RPMI7951 (cell line): ENCODE measurements around the gene CDH23. TPM values are rescaled to one million over a fixed set of nuclear protein-coding genes. Genes with fewer than 3 reads are reported as not detected.

ENCODE experiments used
- DNase-seq: peaks from one replicate; pipeline ENCODE4 v3.0.0-alpha.2; 2012; ENCODE audit warnings: low read depth
- total RNA-seq: library from RNA; depleted of rRNA; stranded (reverse); fragments of >200 nt; shearing (Covaris generic); gene quantifications from 2 replicates; pipeline ENCODE4 v1.2.3, GENCODE V29; 2014

CDH23 gene
- total RNA-seq, 1 experiment from 2014 or later = not detected

DNA sequence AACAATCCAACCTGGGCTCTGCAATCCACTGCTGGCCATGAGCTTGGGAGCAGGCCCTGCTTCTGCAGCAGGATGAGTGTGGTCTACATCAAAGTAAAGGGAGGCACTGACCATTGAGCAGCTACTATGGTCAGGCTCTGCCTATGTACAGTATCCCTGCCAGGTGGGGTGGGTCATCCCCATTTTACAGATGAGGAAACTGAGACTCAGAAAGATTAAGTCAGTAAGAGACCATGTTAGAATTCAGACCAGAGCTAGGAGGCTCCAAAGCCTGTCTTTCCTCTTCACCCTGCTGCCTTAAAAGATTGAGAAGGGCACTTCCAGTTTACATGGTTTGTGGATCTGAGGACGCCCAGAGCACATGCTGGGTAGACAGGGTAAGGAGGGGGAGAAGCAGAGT is 27.1 kb upstream of the CDH23 start:
- DNase-seq = no peak

DNA sequence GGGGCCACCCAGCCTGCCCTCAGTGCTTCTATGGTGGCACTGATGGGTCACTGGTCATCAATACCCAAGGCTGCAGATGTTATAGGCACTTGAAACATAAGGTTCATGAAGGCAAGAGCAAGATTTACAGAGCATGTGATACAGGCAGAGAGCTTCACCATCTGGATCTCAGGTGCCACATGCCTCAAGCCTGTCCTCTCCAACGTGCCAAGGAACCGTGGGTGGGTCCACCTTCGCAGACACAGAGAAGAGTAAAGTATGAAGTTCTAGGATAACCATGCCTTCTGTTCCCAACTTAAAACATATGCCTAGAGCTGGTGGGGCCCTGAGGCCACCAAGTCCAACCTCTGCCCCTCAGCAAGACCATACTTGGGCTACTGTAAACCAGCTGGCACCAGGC is 26.7 kb upstream of the CDH23 start:
- DNase-seq = no peak

DNA sequence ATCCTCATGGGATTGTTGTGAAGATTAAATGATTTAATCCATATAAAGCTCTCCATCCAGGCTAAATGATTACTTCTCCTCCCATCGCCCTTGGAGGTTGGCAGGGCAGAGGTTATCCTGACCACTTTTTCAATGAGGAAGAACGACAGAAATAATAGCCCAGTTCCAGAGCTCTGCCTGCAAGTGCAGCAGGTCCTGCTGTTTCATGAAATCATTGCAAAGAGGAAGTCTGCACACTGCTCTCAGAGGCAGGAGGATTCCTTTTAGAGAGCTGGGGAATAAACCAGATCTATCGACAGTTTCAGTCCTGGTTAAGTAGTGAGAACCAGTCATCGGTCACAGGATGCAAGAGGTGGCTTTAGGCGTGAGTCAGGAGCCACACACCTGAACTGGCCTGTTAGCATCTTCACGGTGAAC is 25.0 kb upstream of the CDH23 start:
- no peak for DNase-seq

DNA sequence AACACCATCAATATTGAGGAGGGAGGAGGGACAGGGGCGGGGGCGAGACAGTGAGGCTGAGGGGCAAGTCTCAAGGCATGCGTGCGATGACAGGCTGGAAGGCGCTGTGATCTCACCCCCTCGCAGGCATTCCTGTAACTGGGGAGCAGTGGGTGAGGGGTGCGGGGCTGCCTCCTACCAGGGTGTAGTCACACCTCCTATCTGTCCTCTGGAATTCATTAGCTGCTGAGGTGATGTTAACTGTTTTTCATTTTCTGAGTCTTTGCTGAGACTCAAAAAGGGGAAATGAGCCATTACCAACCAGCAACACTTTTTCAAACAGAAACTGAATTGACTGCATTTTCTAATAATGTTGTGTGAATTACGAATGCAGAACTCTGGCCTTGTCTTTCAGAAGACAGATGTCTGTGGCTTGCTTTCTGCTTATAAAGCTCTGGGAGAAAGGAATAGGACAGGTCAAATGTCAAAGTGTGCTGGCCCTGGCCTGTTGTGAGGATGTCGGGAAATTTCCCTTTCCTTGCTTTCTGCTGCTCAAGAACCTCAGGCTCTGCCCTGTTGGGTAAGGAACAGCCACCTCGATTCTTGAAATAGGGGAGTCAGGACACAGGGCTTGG is 23.7 kb upstream of the CDH23 start:
- no peak for DNase-seq

DNA sequence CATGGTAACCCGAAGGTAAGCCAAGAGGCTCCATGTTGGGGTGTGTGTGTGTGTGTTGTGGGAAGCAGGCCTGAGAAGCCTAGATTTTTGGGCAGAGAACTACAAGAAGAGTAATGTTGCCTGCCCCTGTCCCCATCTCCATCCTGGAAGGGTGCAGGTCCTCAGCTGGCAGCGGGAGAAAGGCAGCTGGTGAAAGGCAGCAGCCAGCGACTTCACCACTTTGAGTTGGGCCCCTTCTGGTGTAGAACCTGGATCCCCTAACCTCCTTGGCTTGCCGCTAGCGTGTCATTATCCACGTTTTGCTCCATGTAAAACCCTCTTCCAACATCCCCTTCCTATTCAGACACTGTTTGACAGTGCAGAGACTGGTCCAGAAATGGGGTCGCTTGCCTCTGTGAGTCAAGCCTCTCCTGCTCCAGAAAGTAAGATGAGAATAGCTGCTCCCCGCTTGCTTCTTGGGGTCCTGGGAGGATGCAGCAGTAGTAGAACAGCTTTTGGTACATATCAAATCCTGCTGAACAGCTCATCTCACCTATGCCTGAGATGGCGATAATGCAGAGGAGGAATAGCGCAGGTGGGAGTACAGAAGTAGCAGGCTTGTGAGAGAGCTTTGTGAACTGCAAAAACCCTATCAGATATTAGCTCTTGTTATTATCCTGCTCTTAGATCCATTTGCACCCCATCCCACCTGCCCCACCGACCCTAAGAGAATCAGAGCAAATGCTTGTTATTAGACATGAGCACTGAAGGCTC is 22.1 kb upstream of the CDH23 start:
- no peak for DNase-seq

DNA sequence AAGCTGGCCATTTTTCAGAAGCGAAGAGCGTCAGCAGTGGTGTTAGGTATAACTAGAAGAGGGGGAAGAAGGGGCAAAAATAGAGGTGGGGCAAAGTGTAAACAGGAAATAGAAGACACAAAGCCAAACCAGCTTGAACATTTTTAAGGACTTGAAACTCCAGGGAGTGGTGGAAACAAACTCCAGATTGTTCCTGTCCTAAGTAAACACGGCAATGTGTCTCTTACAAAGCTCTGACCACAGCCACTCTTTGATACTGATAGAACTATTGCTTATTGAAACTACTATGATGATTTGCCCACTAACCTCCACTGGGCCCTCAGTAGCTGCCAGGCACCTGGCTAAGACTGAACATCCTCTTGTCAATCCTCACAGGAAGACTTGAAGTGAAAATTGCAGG is 20.8 kb upstream of the CDH23 start:
- DNase-seq = no peak

DNA sequence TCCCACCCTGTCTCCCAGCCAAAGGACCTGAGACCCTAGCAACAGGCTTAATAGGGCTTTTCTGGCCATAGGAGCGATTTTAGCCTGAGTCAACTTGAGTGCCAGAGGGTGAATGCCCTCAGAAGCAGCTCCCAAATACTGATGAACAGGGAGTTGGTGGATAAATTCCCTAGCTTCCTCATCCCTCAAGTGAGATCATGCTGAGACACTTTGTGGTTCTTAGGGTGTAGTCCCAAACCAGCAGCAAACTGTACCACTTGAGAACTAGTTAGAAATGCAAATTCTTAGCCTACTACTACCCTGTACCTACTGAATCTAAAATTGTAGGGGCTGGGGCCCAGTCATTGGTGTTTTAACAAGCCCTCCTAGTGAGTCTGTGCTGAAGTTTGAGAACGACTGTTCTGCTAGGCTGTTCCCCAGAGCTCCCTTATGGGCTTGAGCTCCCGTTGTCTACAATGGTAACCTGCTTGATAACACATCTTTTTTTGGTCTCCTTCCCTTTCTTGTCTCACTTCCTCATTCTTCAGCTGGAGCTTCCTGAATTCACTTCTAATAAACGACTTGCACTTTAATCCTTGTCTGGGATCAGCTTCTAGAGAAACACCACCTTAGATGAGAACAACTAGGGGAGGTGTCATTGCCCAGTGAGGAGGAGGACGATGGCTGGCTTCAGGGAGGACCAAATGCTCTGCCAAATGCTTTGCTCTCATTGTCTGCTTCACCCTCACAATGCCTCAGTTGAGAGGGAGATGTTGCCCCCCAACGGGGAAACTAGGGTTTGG is 18.2 kb upstream of the CDH23 start:
- DNase-seq = no peak

DNA sequence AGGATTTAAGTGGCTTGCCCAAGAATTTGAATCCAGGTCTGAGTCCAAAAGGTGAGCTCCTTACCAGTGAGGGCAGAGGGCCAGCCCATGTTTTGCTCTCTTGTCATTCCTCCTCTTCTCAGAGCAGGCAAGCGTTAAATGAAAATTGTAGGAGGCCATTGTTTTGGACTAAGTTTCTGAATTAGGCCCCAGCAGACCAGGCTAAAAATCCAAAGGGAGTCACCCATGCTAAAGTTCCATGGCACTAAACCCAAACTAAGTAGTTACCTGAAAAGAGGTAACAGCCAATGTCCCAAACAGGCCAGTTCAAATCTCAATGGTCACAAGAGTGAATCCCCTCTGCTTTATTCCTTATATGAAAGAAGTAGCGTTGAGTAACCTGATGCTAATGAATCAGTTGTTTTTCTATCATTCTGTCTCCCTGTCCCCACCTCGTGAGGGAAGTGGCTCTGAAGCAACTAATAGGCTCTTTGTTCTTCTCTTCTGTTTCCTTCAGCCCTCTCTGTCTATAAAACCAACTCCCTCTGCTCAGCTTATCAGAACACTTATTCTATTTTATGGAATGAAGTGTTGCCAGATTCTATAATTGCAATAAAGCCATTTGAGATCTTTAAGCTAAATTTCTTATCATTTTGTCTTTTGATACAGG is 17.5 kb upstream of the CDH23 start:
- DNase-seq = no peak

DNA sequence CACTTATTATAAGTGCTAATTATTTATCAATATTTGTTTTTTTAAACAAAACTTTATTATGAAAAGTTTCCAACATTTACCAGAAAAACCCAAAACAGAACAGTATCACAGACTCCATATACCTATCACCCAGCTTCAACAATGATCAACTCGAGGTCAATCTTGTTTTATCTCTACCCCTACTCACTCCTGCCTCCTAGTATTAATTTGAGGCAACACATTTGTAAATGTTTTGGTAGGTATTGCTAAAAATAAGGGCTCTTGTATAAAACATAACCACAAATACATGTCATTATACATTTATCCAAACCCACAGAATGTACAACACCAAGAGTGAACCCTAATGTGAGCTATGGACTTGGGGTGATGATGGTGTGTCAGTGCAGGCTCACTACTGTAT is 15.9 kb upstream of the CDH23 start:
- no peak for DNase-seq

DNA sequence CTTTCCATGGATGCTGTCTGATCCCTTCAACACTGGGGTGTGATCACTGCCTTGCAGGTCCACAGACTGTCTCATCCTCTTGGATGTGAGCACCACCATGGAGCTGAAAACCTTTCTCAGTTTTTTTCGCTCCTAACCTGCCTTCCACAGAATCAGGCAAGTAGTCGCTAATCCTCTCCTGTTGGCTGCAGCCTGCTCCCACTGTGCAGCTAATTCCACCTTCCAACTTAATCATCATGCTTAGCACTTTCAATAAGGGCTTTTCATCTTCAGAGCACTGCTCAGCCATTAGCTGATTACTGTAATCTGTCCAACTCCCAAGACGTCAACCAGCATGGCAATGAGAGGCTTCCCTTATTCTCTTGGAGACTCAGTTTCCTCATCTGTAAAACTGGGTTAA is 15.1 kb upstream of the CDH23 start:
- no peak for DNase-seq

DNA sequence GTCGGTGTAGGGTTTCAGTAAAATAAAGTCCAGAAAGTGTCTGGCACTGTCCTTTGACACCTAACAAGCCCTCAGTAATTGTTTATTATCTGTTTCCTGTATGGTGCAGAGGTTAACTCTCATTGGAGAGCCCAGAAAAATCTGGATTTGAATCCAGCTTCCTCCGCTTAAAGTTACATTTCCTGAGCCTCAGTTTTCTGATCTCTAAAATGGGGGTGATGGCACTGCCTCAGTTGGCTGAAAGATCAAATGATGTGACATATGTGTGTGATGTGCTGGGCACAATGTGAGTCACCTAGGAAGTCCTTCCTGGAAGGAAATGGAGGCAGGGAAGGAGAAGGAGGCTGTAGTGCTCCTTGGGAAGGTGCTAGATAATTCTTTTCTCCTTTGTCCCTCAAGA is 14.7 kb upstream of the CDH23 start:
- DNase-seq = no peak

DNA sequence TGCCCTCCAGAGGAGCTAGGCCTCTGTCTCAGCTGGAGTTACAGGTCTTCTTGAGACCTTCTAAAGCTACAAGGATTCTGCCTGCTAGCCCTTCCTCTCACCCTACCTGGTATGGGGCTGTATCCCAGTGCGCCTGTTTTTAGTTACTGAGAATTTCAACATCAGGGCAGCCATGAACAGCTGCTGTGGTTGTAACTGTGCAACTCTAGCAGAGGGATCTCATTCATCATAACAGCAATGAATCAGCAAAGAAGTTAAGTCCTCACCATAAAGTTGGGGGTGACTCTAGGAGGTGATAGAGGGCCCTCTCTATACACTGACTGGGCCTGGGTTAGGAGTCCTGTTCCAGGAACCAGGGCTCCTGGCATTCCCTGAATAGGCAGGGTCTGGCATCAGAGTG is 14.0 kb upstream of the CDH23 start:
- no peak for DNase-seq

DNA sequence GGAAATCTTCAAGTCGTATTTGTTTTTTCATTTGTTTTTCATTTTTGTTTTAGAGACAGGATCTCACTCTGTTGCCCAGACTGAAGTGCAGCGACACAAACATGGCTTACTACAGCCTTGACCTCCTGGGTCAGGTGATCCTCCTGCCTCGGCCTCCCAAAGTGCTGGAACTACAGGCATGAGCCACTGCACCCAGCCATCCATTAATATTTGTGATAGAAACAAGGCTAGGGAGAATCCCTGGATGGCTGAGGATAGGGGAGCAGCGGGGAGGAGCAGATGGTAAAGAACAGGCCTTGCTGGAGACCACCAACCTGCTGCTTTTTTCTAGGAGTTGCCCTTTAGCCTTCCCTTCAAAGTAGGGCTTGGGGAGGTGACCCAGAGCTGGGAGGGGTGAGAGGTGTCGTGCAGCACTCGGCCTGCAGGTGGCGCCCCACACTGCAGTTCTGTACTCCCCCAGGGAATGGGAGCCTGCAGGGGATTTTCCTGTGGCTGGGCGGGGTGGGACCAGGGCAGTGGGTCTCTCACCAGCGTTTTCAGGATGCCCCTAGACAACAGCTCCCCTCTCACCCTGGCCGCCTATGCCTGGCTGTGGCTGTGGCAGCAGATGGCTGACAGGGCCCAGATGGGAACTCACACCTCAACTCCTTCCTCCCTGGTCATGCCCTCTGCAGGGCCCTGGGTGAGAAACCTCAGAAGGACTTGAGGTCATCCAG is 12.6 kb upstream of the CDH23 start:
- peak; percentile 6 for DNase-seq

DNA sequence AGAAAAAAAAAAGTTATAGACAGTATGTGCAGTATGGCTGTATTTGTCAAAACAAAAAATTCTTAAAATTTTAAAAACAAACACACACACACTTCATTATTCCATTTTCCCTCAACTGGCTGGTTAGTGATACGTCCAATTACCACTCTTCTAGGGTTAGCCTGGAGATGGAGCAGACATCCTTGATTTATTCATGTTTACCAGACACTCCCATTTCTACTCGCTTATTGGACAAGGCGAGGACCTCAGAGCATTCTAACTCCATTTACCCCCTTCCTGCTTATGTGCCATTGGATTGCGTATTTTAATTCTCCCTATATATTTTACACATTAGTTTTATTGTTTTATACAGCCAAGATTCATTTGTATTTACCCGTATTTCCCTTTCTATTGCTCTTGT is 8.5 kb upstream of the CDH23 start:
- no peak for DNase-seq

DNA sequence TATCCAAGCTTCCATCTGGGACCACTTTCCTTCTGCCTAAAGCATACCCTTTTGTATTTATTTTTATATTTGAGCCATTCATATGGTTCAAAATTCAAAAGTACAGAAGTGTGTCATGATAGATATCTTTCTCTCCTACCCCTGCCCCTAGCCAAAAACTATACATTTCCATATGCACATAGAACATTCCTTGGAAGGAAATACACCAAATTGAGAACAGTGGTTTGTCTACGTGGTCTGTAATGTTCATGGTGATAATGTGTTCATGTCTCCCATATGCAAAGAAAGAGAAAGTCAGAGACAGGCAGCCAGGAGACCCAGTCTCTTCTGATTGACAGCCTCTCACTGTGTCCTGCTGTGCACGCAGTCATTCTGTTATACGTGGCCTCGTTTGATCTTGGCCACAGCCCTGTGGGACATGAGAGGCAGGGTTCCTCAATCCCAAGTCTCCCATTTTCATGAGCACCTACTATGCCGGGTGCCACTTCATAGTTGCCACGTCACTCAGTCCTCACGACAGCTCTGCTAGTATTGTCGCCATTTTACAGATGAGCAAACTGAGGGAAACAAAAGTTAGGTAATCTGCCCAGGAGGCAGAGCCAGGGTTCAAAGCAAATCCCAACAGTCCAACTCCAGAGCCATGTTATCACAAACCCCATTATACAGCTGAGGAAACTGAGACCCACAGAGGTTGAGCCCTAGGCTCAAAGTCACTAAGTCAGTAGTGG is 8.0 kb upstream of the CDH23 start:
- no peak for DNase-seq

DNA sequence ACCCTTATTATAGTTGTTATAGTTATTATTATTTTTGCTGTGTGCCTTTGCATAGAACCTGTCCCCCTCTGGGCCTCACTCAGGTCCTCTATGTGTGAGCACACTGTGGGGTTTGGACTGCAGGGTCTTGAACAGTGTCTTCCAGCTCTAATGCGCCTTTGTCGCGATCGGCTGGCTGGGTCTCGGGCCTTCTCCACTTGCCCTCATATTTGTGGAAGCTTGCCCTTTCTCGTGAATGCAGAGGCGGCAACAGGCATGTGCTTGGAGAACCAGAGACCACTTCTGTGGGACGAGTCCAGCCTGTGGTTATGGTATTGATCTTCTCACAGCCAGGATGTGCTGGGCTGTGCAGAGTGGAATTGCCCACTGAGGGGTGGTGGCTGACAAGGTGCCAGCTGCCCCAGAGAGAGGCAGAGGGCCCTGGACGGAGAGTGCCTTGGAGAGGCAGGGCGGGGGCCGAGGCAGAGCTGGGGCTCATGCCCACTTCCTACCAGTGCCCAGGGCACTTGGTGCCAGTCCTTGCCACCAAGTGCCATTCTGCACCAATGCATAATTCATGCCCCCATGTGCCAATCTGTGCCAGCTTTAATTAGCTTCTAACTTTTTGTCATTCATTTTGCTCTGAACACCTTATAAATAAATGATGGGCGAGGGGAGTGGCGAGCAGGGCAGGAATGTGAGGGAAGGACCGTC is 6.8 kb upstream of the CDH23 start:
- no peak for DNase-seq

DNA sequence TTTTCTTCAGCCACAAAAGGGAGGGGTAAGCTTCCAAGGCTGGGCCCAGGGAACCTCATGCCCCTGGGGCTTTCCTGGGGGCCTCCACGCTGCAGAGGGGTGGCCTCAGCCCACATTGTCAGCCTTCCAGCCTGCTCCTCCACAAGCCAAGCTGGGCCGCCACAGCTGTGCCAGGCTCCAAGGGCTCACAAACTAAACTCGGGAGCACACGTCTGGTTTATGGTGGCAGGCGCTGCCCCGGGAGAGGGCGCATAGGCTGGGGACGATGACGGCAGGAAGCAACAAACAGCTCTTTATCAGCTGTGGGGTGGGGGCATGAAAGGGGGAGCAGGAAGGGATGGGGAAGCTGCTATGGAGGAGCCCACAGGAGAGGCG is 6.3 kb upstream of the CDH23 start:
- no peak for DNase-seq

DNA sequence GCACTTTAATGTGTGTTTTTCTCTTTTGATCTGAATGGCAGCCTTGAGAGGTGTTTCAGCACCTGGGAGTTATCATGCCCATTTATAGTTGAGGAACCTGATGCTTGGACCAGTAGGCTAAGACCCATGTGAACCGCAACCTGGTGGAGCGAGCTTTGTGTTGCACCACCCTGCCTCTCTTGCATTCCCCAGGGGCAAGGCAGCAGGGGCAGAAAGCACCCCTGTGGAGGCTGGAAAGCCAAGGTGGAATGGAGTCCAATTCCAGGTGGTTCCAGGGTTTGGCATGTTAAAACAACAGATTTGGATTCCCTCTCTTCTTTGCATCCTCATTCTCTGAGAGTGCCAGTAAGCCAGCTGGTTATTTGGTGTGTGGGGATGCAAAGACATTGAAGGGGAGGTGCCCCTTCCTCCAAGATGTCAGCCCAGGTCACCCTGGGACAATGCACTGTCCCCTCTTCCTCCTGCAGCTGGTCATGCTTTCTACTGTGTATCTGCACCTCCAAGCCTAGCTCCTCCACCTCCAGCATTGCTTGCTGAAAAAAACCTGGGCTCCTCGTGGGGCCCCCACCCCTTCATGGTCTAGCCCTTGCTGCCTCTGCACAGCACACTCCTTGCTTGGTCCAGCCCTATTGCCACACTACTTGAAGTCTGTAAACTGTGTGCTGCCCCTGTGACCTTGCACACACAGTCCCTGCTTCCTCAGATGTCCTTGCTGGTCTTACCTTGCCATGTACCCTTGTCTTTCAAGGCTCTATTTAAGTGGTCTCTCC is 5.6 kb upstream of the CDH23 start:
- no peak for DNase-seq

DNA sequence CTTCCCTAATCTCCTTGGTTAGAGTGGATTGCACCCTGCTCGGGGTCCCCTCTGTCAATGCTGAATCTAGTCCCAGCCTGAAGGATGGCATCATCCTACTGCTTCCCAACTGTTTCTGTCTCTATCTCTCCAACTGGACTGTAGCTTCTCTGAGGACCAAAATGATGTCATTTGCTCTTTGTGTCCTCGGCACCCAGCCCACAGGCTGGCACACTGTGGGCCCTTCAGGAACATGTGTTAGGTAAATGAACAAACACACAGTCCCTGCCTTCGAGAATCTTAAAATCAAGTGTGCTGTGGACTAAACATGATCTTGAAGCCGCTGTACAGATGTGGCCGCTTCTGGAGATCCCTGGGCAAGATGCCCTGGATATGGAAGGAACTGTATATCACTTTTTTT is 5.0 kb upstream of the CDH23 start:
- no peak for DNase-seq

DNA sequence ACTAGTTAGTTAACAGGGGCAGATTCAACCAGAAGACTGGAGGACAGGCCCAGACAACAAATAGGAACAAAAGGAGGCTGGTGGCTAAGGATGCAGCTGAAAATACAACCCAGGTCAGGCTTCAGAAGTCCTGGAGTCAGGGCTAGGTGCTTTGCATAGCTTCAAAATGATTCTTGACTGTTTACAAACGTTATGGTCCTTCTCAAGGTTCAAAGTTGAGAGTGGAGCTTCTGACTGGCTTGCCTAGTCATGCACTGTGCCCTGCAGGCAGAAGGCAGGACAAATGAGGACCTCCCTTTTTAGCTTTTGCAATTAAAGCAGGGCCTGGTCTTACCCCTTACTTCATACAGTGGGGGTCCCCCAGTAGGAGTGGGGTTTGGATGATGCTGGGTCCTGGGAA is 4.4 kb upstream of the CDH23 start:
- no peak for DNase-seq
